ENCODE measurements around the gene IQCN.

Gene IQCN

GRCh38 chr19:18291019-18291524 is 16.8 kb upstream of the IQCN start:
- H3K36me3 ChIP-seq = no peaks in the 10 kb centered on the region
- H3K27ac ChIP-seq = peak overlapping the region; percentile 93
- H3K9me3 ChIP-seq (ENCODE audit: severe bottlenecking) = no peaks in the 10 kb centered on the region
- DNase-seq = no peak
- no peak for TF ChIP-seq CTCF (IDR thresholded peaks at IDR 0.05; ENCODE audit: low read depth, low read length)
- H3K27me3 ChIP-seq (ENCODE audit: insufficient read depth, low read depth, severe bottlenecking) = no peaks in the 10 kb centered on the region
- peak overlapping the region; percentile 81 for H3K4me3 ChIP-seq (ENCODE audit: low read depth, low read length)

- DNase-seq = no peak
- H3K27ac ChIP-seq = no peak overlapping the region
- no peak for TF ChIP-seq CTCF (IDR thresholded peaks at IDR 0.05; ENCODE audit: low read depth, low read length)
These were observed 16.2 kb upstream of the IQCN start for GRCh38 chr19:18290302-18291018.

GRCh38 chr19:18289471-18290301 is 15.4 kb upstream of the IQCN start:
- Histone ChIP-seq H3K27me3 (ENCODE audit: insufficient read depth, low read depth, severe bottlenecking) (no peaks in the 10 kb centered on the region), H3K36me3 (no peaks in the 10 kb centered on the region), H3K4me3 (ENCODE audit: low read depth, low read length) (no peak overlapping the region), H3K9me3 (ENCODE audit: severe bottlenecking) (no peaks in the 10 kb centered on the region), H3K27ac (no peak overlapping the region)
- DNase-seq = no peak
- TF ChIP-seq CTCF (IDR thresholded peaks at IDR 0.05; ENCODE audit: low read depth, low read length) = no peak

More at GRCh38 chr19:18290302-18291018, 16.2 kb upstream of the IQCN start:
- Histone ChIP-seq H3K27me3 (ENCODE audit: insufficient read depth, low read depth, severe bottlenecking) (no peaks in the 10 kb centered on the region), H3K36me3 (no peaks in the 10 kb centered on the region), H3K9me3 (ENCODE audit: severe bottlenecking) (no peaks in the 10 kb centered on the region), H3K4me3 (ENCODE audit: low read depth, low read length) (no peak overlapping the region)

- no peak overlapping the region for H3K4me3 ChIP-seq (ENCODE audit: low read depth, low read length)
- H3K27ac ChIP-seq = no peak overlapping the region
- no peak for TF ChIP-seq CTCF (IDR thresholded peaks at IDR 0.05; ENCODE audit: low read depth, low read length)
- no peaks in the 10 kb centered on the region for H3K9me3 ChIP-seq (ENCODE audit: severe bottlenecking)
- DNase-seq = no peak
- H3K27me3 ChIP-seq (ENCODE audit: insufficient read depth, low read depth, severe bottlenecking) = no peaks in the 10 kb centered on the region
- no peaks in the 10 kb centered on the region for H3K36me3 ChIP-seq
These were observed 13.9 kb upstream of the IQCN start for GRCh38 chr19:18287836-18288772.

GRCh38 chr19:18286973-18287635 is 12.9 kb upstream of the IQCN start:
- no peak for DNase-seq
- Histone ChIP-seq H3K27me3 (ENCODE audit: insufficient read depth, low read depth, severe bottlenecking) (no peaks in the 10 kb centered on the region), H3K4me3 (ENCODE audit: low read depth, low read length) (no peak overlapping the region), H3K27ac (no peak overlapping the region), H3K9me3 (ENCODE audit: severe bottlenecking) (no peaks in the 10 kb centered on the region), H3K36me3 (no peaks in the 10 kb centered on the region)
- TF ChIP-seq CTCF (IDR thresholded peaks at IDR 0.05; ENCODE audit: low read depth, low read length) = no peak

Data from WERI-Rb-1 (cell line).